HepG2 (cell line): ENCODE measurements around the gene MYO1B.

Experiments used
- NR3C1 ChIP-seq: sonication (generic); formaldehyde crosslinking; IDR thresholded peaks from 2 replicates; pipeline ENCODE4 v1.4.0; 2020; ENCODE audit warnings: missing genetic modification reagents
- NRL ChIP-seq: sonication (generic); formaldehyde crosslinking; IDR thresholded peaks from 2 replicates; pipeline ENCODE4 v1.5.0; 2020; ENCODE audit warnings: missing genetic modification reagents, mild to moderate bottlenecking, moderate library complexity, borderline replicate concordance
- TCF7L2 ChIP-seq: IDR thresholded peaks from 2 replicates; pipeline ENCODE4 v1.6.1; 2011; ENCODE audit warnings: mild to moderate bottlenecking, low read depth, low read length, moderate library complexity
- ZNF101 ChIP-seq: sonication (generic); formaldehyde crosslinking; IDR thresholded peaks from 2 replicates; pipeline ENCODE4 v1.4.0; 2020; ENCODE audit warnings: mild to moderate bottlenecking, low read depth, missing genetic modification reagents, borderline replicate concordance
- ZSCAN22 ChIP-seq: sonication (generic); formaldehyde crosslinking; IDR thresholded peaks from 2 replicates; pipeline ENCODE4 v1.4.0; 2020; ENCODE audit warnings: mild to moderate bottlenecking, missing genetic modification reagents

GRCh38 chr2:191428141-191428540 lies 182.9 kb downstream of the MYO1B start:
- TF ChIP-seq NRL (CRISPR knock-in tag) (no peak), NR3C1 (CRISPR knock-in tag) (no peak), TCF7L2 (no peak), ZNF101 (CRISPR knock-in tag) (no peak), ZSCAN22 (CRISPR knock-in tag) (no peak)
